MCF 10A (cell line): ENCODE measurements around the gene SUMO4. TPM values are rescaled to one million over a fixed set of nuclear protein-coding genes. Genes with fewer than 3 reads are reported as not detected.

Experiments used
- BruUV-seq: library from RNA; stranded (reverse); fragments of 400-500 nt; replicated peaks from 2 replicates; lab custom pipeline; 2021; lab: Mats Ljungman, UMichigan
- CTCF ChIA-PET: fragments of 300-600 bp; sonication (Branson Sonifier 250); formaldehyde crosslinking; extraction: SDS; loops from one replicate; lab custom pipeline; 2021; ENCODE audit warnings: antibody characterized with exemption, inconsistent platforms; lab: Yijun Ruan, JAX
- POLR2A ChIA-PET: fragments of 300-600, 350-650 bp; sonication (Branson Sonifier 250); formaldehyde crosslinking; extraction: SDS; loops from one replicate; lab custom pipeline; 2020; ENCODE audit warnings: antibody characterized with exemption, inconsistent platforms; lab: Yijun Ruan, JAX
- DNase-seq: peaks from one replicate; pipeline ENCODE4 v3.0.0-alpha.2; 2018; ENCODE audit not compliant: unreplicated experiment
- H3K27ac Mint-ChIP-seq: one replicate; pipeline ENCODE4 v1.8.0; 2022; ENCODE audit warnings: mild to moderate bottlenecking, low read depth, mixed read lengths; ENCODE audit not compliant: unreplicated experiment
- H3K27me3 Mint-ChIP-seq: one replicate; pipeline ENCODE4 v1.8.0; 2022; ENCODE audit warnings: mixed read lengths; ENCODE audit not compliant: insufficient read depth, unreplicated experiment
- H3K36me3 Mint-ChIP-seq: one replicate; pipeline ENCODE4 v1.8.0; 2022; ENCODE audit warnings: mild to moderate bottlenecking, moderate library complexity, mixed read lengths; ENCODE audit not compliant: insufficient read depth, unreplicated experiment
- H3K4me1 Mint-ChIP-seq: one replicate; pipeline ENCODE4 v1.8.0; 2022; ENCODE audit warnings: mixed read lengths; ENCODE audit not compliant: insufficient read depth, unreplicated experiment
- H3K4me3 Mint-ChIP-seq: one replicate; pipeline ENCODE4 v1.8.0; 2022; ENCODE audit warnings: mild to moderate bottlenecking, moderate library complexity, mixed read lengths; ENCODE audit not compliant: unreplicated experiment
- H3K9me3 Mint-ChIP-seq: one replicate; pipeline ENCODE4 v1.8.0; 2022; ENCODE audit warnings: mixed read lengths; ENCODE audit not compliant: unreplicated experiment
- intact Hi-C: fragments of 100-400 bp; cut with micrococcal nuclease; formaldehyde crosslinking; loops from 2 replicates; pipeline ENCODE4 v1.14.1; 2022
- total RNA-seq: library from RNA; stranded (reverse); gene quantifications from 2 replicates; pipeline ENCODE4 v1.2.3, GENCODE V29; 2022
- TF ChIP-seq, protein P1 (sequence below): fragments of 200-600 bp; IDR thresholded peaks from one replicate; pipeline ENCODE4 v1.8.0; 2022; ENCODE audit warnings: antibody characterized with exemption, mild to moderate bottlenecking; ENCODE audit not compliant: unreplicated experiment

The SUMO4 gene
- total RNA-seq, 1 experiment from 2014 or later, result 2.1 TPM

DNA sequence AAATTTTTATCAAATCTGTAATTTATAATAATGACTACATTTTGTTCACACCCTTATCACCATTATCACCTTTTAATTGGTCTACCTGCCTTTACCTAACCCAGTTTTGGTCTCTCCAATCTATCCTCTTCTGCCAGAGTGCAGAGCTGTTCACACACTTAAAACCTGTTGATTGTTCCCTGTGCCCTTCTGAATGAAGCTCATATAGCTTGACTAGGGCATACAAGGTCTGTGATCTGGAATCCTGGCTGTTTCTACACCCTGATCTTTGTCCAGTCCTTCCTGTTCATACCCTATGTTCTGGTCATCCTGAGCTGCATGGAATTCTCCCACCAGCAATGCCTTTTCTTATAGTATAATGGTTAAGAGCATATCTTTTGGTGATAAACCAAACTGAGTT lies 28.9 kb upstream of the SUMO4 start:
- Mint-ChIP-seq H3K36me3 (peaks cover 24% of the 10 kb centered on the region), H3K9me3 (no peaks in the 10 kb centered on the region), H3K27me3 (no peaks in the 10 kb centered on the region), H3K4me3 (no peak overlapping the region), H3K27ac (no peak overlapping the region), H3K4me1 (peaks cover 14% of the 10 kb centered on the region)
- no peak for DNase-seq
- ChIA-PET POLR2A (interaction anchor here (0.9 kb wide), 1 partner anchor 11 kb away, joined by 3 read pairs; no protein-coding TSS in a partner anchor), CTCF (interaction anchor here (0.6 to 0.7 kb wide), 2 partner anchors 71 to 146 kb away, joined by 3 to 4 read pairs; no protein-coding TSS in a partner anchor)
- TF ChIP-seq, protein P1, sequence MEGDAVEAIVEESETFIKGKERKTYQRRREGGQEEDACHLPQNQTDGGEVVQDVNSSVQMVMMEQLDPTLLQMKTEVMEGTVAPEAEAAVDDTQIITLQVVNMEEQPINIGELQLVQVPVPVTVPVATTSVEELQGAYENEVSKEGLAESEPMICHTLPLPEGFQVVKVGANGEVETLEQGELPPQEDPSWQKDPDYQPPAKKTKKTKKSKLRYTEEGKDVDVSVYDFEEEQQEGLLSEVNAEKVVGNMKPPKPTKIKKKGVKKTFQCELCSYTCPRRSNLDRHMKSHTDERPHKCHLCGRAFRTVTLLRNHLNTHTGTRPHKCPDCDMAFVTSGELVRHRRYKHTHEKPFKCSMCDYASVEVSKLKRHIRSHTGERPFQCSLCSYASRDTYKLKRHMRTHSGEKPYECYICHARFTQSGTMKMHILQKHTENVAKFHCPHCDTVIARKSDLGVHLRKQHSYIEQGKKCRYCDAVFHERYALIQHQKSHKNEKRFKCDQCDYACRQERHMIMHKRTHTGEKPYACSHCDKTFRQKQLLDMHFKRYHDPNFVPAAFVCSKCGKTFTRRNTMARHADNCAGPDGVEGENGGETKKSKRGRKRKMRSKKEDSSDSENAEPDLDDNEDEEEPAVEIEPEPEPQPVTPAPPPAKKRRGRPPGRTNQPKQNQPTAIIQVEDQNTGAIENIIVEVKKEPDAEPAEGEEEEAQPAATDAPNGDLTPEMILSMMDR, result no peak
- intact Hi-C loops, result no loop called here
- no TSS peak for BruUV-seq

DNA sequence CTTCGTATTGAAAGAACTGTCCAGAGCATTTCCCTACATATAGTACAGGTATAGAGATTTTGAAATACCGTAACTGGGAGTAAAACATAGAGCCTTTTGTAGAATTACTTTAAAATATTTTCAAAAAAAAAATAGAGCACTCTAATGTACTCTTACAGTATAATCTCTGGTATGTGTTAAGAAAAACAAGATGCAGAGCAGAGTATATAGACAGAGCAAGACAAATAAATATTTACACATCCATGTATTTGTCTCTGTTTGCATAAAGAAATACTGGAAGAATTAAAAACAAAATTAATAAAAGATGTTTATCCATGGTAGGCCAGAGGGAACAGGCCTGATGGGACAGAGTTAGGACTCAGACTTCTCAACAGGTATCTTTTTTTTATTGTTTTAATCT lies 28.0 kb upstream of the SUMO4 start:
- no peak overlapping the region for H3K4me3 Mint-ChIP-seq
- H3K27ac Mint-ChIP-seq, result no peak overlapping the region
- H3K9me3 Mint-ChIP-seq, result no peaks in the 10 kb centered on the region
- DNase-seq, result no peak
- POLR2A ChIA-PET, result interaction anchor here (0.6 kb wide), 1 partner anchor 61 kb away, joined by 4 read pairs; no protein-coding TSS in a partner anchor
- intact Hi-C loops, result no loop called here
- peaks cover 24% of the 10 kb centered on the region for H3K36me3 Mint-ChIP-seq
- H3K27me3 Mint-ChIP-seq, result no peaks in the 10 kb centered on the region
- CTCF ChIA-PET, result interaction anchor here (0.6 kb wide), 1 partner anchor 259 kb away, joined by 3 read pairs; no protein-coding TSS in a partner anchor
- BruUV-seq, result TSS peak; percentile 7
- TF ChIP-seq, protein P1, result no peak
- H3K4me1 Mint-ChIP-seq, result peaks cover 14% of the 10 kb centered on the region

DNA sequence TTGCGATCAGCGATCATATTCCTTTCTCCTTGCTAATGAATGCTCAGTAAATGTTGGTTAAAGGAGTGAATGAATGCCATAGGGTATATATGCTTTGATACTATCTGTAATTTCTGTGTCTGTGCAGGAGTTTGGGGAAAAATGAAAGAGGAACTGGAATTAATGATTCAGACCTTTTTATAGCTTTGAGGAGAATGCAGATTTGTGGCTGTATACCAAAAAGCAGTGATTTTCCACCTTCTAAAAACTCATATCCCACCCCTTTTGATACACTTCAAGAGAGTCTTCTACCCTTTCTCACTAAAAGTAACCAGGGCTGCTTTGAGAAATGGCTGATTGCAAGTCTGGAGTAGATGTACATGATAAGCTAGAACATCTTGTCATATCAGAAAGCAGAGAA lies 26.6 kb upstream of the SUMO4 start:
- Mint-ChIP-seq H3K4me3 (no peak overlapping the region), H3K4me1 (peaks cover 16% of the 10 kb centered on the region), H3K36me3 (peaks cover 33% of the 10 kb centered on the region), H3K9me3 (peaks cover 3% of the 10 kb centered on the region), H3K27me3 (no peaks in the 10 kb centered on the region), H3K27ac (peak overlapping the region; percentile 21)
- TF ChIP-seq, protein P1, result no peak
- ChIA-PET CTCF (interaction anchor here (0.8 kb wide), 1 partner anchor 9 kb away, joined by 3 read pairs; no protein-coding TSS in a partner anchor), POLR2A (no interaction called here)
- intact Hi-C loops, result no loop called here
- BruUV-seq, result no TSS peak
- DNase-seq, result no peak

DNA sequence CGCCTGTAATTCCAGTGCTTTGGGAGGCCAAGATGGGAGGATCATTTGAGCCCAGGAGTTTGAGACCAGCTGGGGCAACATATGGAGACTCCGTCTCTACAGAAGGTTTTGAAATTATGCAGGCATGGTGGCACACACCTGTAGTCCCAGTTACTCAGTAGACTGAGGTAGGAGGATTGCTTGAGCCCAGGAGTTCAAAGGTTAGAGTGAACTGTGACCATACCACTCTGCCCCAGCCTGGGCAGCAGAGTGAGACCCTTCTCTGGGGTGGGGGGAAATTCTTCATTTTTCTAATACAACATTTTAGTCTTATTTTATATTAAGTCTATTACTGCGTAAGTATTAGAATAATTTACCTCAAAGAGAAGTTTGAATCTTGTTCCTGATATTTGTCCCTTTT lies 20.1 kb upstream of the SUMO4 start:
- peaks cover 65% of the 10 kb centered on the region for H3K36me3 Mint-ChIP-seq
- ChIA-PET POLR2A (interaction anchor here (1.1 to 1.5 kb wide), 2 partner anchors 42 to 45 kb away, joined by 3 to 4 read pairs; no protein-coding TSS in a partner anchor), CTCF (interaction anchor here (1.2 kb wide), 1 partner anchor 53 kb away, joined by 3 read pairs; no protein-coding TSS in a partner anchor)
- BruUV-seq, result no TSS peak
- intact Hi-C loops, result no loop called here
- H3K27me3 Mint-ChIP-seq, result no peaks in the 10 kb centered on the region
- H3K4me3 Mint-ChIP-seq, result no peak overlapping the region
- no peak for DNase-seq
- H3K27ac Mint-ChIP-seq, result no peak overlapping the region
- H3K4me1 Mint-ChIP-seq, result peaks cover 13% of the 10 kb centered on the region
- H3K9me3 Mint-ChIP-seq, result peaks cover 8% of the 10 kb centered on the region
- TF ChIP-seq, protein P1, result no peak
